Limb (tissue), 2 donors: Measurements from ENCODE around the gene SLC16A4.
A peak's percentile ranks its signal among the peaks of the same experiment; 100 is the strongest.
"Not testable (repeated sequence)": the region's sequence is repeated elsewhere in the genome, so short reads cannot be mapped to it uniquely, and the experiment has no call there.

Experiments used
- DNase-seq, 2 donors: peaks; one replicate each; pipeline ENCODE4 v3.0.0-alpha.2; 2016; ENCODE audit errors: extremely low spot score in 2 of 2

Gene SLC16A4

GRCh38 chr1:110409316-110409715, 18.5 kb upstream of the SLC16A4 start:
- DNase-seq = no peak

GRCh38 chr1:110408488-110408887, 17.7 kb upstream of the SLC16A4 start:
- no peak for DNase-seq

GRCh38 chr1:110407260-110408210, 16.7 kb upstream of the SLC16A4 start, which contains the start of gene LAMTOR5:
Gene LAMTOR5, minus strand, starts transcription at chr1:110407694. Its CDS starts 74 bp downstream, at chr1:110407620.
- peak; percentile 91 to 96 for DNase-seq

- not testable (repeated sequence) for DNase-seq
Observed at GRCh38 chr1:110406407-110406806, 15.6 kb upstream of the SLC16A4 start.

- DNase-seq = no peak
Observed at GRCh38 chr1:110404401-110404800, 13.6 kb upstream of the SLC16A4 start.

- DNase-seq = no peak
Observed at GRCh38 chr1:110403805-110404204, 13.0 kb upstream of the SLC16A4 start.

- not testable (repeated sequence) for DNase-seq
Observed at GRCh38 chr1:110396259-110396958, 5.6 kb upstream of the SLC16A4 start.

GRCh38 chr1:110394493-110394820, 3.6 kb upstream of the SLC16A4 start:
- DNase-seq = no peak

- DNase-seq = no peak
Observed at GRCh38 chr1:110393691-110394492, 3.1 kb upstream of the SLC16A4 start.

GRCh38 chr1:110393286-110393685, 2.5 kb upstream of the SLC16A4 start:
- no peak for DNase-seq

GRCh38 chr1:110390096-110390495, 730 bp downstream of the SLC16A4 start:
- peak; percentile 34 to 38 for DNase-seq

- no peak for DNase-seq
Observed at GRCh38 chr1:110387048-110387754, 3.6 kb downstream of the SLC16A4 start.

- no peak for DNase-seq
Observed at GRCh38 chr1:110385369-110385768, 5.5 kb downstream of the SLC16A4 start.

GRCh38 chr1:110384581-110385321, 6.1 kb downstream of the SLC16A4 start:
- no peak for DNase-seq

- DNase-seq = no peak
Observed at GRCh38 chr1:110383251-110383990, 7.4 kb downstream of the SLC16A4 start.

- DNase-seq = no peak
Observed at GRCh38 chr1:110380672-110381283, 10.0 kb downstream of the SLC16A4 start.

GRCh38 chr1:110375490-110375889, 15.3 kb downstream of the SLC16A4 start:
- DNase-seq = no peak

GRCh38 chr1:110370827-110371226, 20.0 kb downstream of the SLC16A4 start:
- DNase-seq = no peak

- no peak for DNase-seq
Observed at GRCh38 chr1:110364221-110364620, 26.6 kb downstream of the SLC16A4 start.
